ENCODE data around the gene CFAP100.

DNA sequence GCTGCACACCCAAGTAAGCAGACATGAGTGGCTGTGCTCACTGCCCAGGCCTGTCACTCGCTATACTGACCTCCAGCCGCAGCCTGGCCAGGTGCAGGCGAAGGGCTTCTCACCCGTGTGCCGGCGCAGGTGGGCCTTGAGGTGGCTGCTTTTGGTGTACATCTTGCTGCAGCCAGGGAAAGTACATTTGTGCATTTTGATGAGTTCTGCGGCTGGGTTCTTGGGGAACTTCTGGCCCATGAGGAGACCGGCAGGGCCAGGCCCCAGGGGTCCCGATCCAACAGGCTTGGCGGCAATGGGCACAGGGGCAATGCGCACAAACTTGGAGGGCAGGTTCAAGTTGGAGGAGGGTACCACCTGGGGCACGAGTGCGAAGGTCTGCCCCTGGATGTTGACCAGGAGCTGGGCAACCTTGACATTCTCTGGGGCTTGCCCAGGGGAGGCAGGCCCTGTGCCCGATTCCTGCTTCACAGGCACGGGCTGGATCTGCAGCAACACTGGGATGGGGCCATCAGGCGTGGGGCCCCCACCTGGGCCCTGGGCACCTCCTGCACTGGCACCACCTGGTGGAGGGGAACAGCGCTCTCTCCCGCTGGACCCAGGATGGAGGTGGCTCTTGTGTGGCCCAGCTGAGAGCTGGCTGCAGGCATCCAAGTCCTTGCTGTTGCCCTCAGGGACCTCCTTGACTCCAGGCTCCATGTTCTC lies 42.8 kb upstream of the CFAP100 start:
- TF ChIP-seq, protein P1, sequence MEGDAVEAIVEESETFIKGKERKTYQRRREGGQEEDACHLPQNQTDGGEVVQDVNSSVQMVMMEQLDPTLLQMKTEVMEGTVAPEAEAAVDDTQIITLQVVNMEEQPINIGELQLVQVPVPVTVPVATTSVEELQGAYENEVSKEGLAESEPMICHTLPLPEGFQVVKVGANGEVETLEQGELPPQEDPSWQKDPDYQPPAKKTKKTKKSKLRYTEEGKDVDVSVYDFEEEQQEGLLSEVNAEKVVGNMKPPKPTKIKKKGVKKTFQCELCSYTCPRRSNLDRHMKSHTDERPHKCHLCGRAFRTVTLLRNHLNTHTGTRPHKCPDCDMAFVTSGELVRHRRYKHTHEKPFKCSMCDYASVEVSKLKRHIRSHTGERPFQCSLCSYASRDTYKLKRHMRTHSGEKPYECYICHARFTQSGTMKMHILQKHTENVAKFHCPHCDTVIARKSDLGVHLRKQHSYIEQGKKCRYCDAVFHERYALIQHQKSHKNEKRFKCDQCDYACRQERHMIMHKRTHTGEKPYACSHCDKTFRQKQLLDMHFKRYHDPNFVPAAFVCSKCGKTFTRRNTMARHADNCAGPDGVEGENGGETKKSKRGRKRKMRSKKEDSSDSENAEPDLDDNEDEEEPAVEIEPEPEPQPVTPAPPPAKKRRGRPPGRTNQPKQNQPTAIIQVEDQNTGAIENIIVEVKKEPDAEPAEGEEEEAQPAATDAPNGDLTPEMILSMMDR (conservative IDR thresholded peaks at IDR 0.05; ENCODE audit: low read depth, low read length) = no peak
- TF ChIP-seq POLR2A (IDR thresholded peaks at IDR 0.05; ENCODE audit: low read depth, low read length) (no peak), MAFK (IDR thresholded peaks at IDR 0.05; ENCODE audit: low read depth, low read length) (no peak), RCOR1 (IDR thresholded peaks at IDR 0.05; ENCODE audit: insufficient replicate concordance, low read length) (no peak), FOS (IDR thresholded peaks at IDR 0.05; ENCODE audit: low read depth, low read length) (no peak), CEBPB (IDR thresholded peaks at IDR 0.05; ENCODE audit: low read depth, low read length) (no peak), RFX5 (IDR thresholded peaks at IDR 0.05; ENCODE audit: low read depth, low read length) (no peak), MXI1 (IDR thresholded peaks at IDR 0.05; ENCODE audit: borderline replicate concordance, low read depth, low read length) (no peak), NFE2L2 (IDR thresholded peaks at IDR 0.05; ENCODE audit: low read depth, low read length) (no peak)
- TF ChIP-seq, protein P2, sequence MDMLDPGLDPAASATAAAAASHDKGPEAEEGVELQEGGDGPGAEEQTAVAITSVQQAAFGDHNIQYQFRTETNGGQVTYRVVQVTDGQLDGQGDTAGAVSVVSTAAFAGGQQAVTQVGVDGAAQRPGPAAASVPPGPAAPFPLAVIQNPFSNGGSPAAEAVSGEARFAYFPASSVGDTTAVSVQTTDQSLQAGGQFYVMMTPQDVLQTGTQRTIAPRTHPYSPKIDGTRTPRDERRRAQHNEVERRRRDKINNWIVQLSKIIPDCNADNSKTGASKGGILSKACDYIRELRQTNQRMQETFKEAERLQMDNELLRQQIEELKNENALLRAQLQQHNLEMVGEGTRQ (IDR thresholded peaks at IDR 0.05; ENCODE audit: low read depth, low read length) = no peak
- TF ChIP-seq, protein P3, sequence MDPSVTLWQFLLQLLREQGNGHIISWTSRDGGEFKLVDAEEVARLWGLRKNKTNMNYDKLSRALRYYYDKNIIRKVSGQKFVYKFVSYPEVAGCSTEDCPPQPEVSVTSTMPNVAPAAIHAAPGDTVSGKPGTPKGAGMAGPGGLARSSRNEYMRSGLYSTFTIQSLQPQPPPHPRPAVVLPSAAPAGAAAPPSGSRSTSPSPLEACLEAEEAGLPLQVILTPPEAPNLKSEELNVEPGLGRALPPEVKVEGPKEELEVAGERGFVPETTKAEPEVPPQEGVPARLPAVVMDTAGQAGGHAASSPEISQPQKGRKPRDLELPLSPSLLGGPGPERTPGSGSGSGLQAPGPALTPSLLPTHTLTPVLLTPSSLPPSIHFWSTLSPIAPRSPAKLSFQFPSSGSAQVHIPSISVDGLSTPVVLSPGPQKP (IDR thresholded peaks at IDR 0.05; ENCODE audit: borderline replicate concordance, low read depth, low read length) = no peak
